Mucosa of gallbladder (tissue), 1 donor: ENCODE data around the gene BARHL1. TPM values are rescaled to one million over a fixed set of nuclear protein-coding genes. Genes with fewer than 3 reads are reported as not detected.
"Not testable (repeated sequence)": the region's sequence is repeated elsewhere in the genome, so short reads cannot be mapped to it uniquely, and the experiment has no call there.

Source experiments
- DNase-seq: peaks from one replicate; pipeline ENCODE4 v3.0.0-alpha.2; 2020; ENCODE audit warnings: low spot score
- total RNA-seq: library from RNA; stranded (reverse); gene quantifications from one replicate; pipeline ENCODE4 v1.2.1, GENCODE V29; 2021
- donor health status: DM: no; HTN: no; CAD: no.

Gene BARHL1
- total RNA-seq, 1 donor from 2014 or later, result not detected

GRCh38 chr9:132556714-132557113 is 25.7 kb upstream of the BARHL1 start:
- no peak for DNase-seq

GRCh38 chr9:132557159-132557558 is 25.2 kb upstream of the BARHL1 start:
- DNase-seq, result no peak

- no peak for DNase-seq
These were observed 22.7 kb upstream of the BARHL1 start for GRCh38 chr9:132559711-132560110.

- no peak for DNase-seq
These were observed 21.7 kb upstream of the BARHL1 start for GRCh38 chr9:132560616-132561202.

GRCh38 chr9:132562306-132562573 is 20.2 kb upstream of the BARHL1 start:
- no peak for DNase-seq

- DNase-seq, result no peak
These were observed 17.9 kb upstream of the BARHL1 start for GRCh38 chr9:132564526-132564925.

GRCh38 chr9:132568787-132569186 is 13.6 kb upstream of the BARHL1 start:
- DNase-seq, result not testable (repeated sequence)

GRCh38 chr9:132571806-132572600 is 10.4 kb upstream of the BARHL1 start:
- DNase-seq, result no peak

- no peak for DNase-seq
These were observed 9.5 kb upstream of the BARHL1 start for GRCh38 chr9:132572921-132573320.

- peak; percentile 61 for DNase-seq
These were observed 7.3 kb upstream of the BARHL1 start for GRCh38 chr9:132575005-132575609.

- no peak for DNase-seq
These were observed 6.6 kb upstream of the BARHL1 start for GRCh38 chr9:132575811-132576210.

- no peak for DNase-seq
These were observed 5.3 kb upstream of the BARHL1 start for GRCh38 chr9:132577119-132577518.

GRCh38 chr9:132578367-132578932 is 4.0 kb upstream of the BARHL1 start:
- DNase-seq, result no peak

GRCh38 chr9:132579427-132579798 is 3.0 kb upstream of the BARHL1 start:
- DNase-seq, result no peak

- no peak for DNase-seq
These were observed 579 bp downstream of the BARHL1 start for GRCh38 chr9:132582786-132583583.

GRCh38 chr9:132583584-132584304 is 1.3 kb downstream of the BARHL1 start:
- DNase-seq, result no peak

- no peak for DNase-seq
These were observed 2.5 kb downstream of the BARHL1 start for GRCh38 chr9:132584601-132585560.

GRCh38 chr9:132585954-132586829 is 3.8 kb downstream of the BARHL1 start:
- DNase-seq, result no peak
